IMR-90 (cell line): ENCODE measurements around the gene GMPR. TPM values are rescaled to one million over a fixed set of nuclear protein-coding genes. Genes with fewer than 3 reads are reported as not detected.

ENCODE experiments used
- ATAC-seq: fragments of 200-7000 bp; cut with Tn5 transposase; 2 replicates; pipeline ENCODE4 v1.9.1; 2020; ENCODE audit warnings: low read depth, mild to moderate bottlenecking, moderate library complexity
- BruUV-seq: library from RNA; stranded (reverse); fragments of 400-500 nt; replicated peaks from 2 replicates; lab custom pipeline; 2021; lab: Mats Ljungman, UMichigan
- CTCF ChIA-PET: fragments of 300-600 bp; formaldehyde crosslinking; extraction: SDS; loops from one replicate; lab custom pipeline; 2021; ENCODE audit warnings: antibody characterized with exemption; lab: Yijun Ruan, JAX
- POLR2A ChIA-PET: fragments of 300-600 bp; sonication (Branson Sonifier 250); formaldehyde crosslinking; loops from one replicate; lab custom pipeline; 2022; ENCODE audit warnings: antibody characterized with exemption; ENCODE audit not compliant: unreplicated experiment; lab: Charles Lee
- DNase-seq: peaks from one replicate; pipeline ENCODE4 v3.0.0; 2013
- H2AFZ ChIP-seq: replicated peaks from 2 replicates; pipeline ENCODE3; 2013; ENCODE audit warnings: low read length, mild to moderate bottlenecking; ENCODE audit not compliant: poor library complexity
- H2AK5ac ChIP-seq: 2 replicates; pipeline ENCODE4 v1.6.1; 2013; ENCODE audit warnings: low read depth, low read length, inconsistent platforms
- H2AK9ac ChIP-seq: replicated peaks from 2 replicates; pipeline ENCODE3; 2013; ENCODE audit warnings: mild to moderate bottlenecking, low read depth, low read length, moderate library complexity; ENCODE audit not compliant: poor library complexity
- H2BK120ac ChIP-seq: 2 replicates; pipeline ENCODE4 v1.6.1; 2013; ENCODE audit warnings: low read depth, low read length, inconsistent platforms
- H2BK15ac ChIP-seq: 3 replicates; pipeline ENCODE4 v1.6.1; 2013; ENCODE audit warnings: low read depth, low read length, inconsistent platforms
- H2BK20ac ChIP-seq: 2 replicates; pipeline ENCODE4 v1.6.1; 2013; ENCODE audit warnings: low read depth, mild to moderate bottlenecking, inconsistent platforms, low read length, moderate library complexity
- H2BK5ac ChIP-seq: 2 replicates; pipeline ENCODE4 v1.6.1; 2013; ENCODE audit warnings: mild to moderate bottlenecking, low read depth, low read length, inconsistent platforms; ENCODE audit not compliant: poor library complexity, severe bottlenecking
- H3K14ac ChIP-seq: replicated peaks from 2 replicates; pipeline ENCODE4 v1.6.1; 2013; ENCODE audit warnings: low read depth, low read length, inconsistent platforms
- H3K18ac ChIP-seq: 2 replicates; pipeline ENCODE4 v1.6.1; 2013; ENCODE audit warnings: low read depth, low read length, control low read depth
- H3K23ac ChIP-seq: 2 replicates; pipeline ENCODE4 v1.6.1; 2013; ENCODE audit warnings: low read depth, low read length, inconsistent platforms
- H3K27ac ChIP-seq: 2 replicates; pipeline ENCODE4 v1.5.1; 2013; ENCODE audit warnings: mild to moderate bottlenecking, control low read depth, low read length; ENCODE audit not compliant: insufficient read depth
- H3K27me3 ChIP-seq: 2 replicates; pipeline ENCODE4 v1.6.1; 2013; ENCODE audit warnings: low read length; ENCODE audit not compliant: control insufficient read depth, insufficient read depth
- H3K36me3 ChIP-seq: 2 replicates; pipeline ENCODE4 v1.6.1; 2013; ENCODE audit warnings: low read length, mixed read lengths; ENCODE audit not compliant: control insufficient read depth, insufficient read depth
- H3K4ac ChIP-seq: 2 replicates; pipeline ENCODE4 v1.6.1; 2013; ENCODE audit warnings: low read depth, low read length, inconsistent platforms
- H3K4me1 ChIP-seq: 2 replicates; pipeline ENCODE4 v1.6.1; 2013; ENCODE audit warnings: low read length, mixed read lengths; ENCODE audit not compliant: control insufficient read depth, insufficient read depth
- H3K4me2 ChIP-seq: 2 replicates; pipeline ENCODE4 v1.6.1; 2013; ENCODE audit warnings: low read depth, mild to moderate bottlenecking, control low read depth, low read length, moderate library complexity
- H3K4me3 ChIP-seq: 2 replicates; pipeline ENCODE4 v1.5.1; 2013; ENCODE audit warnings: low read depth, mild to moderate bottlenecking, control low read depth, low read length, moderate library complexity; ENCODE audit not compliant: insufficient read depth
- H3K56ac ChIP-seq: 2 replicates; pipeline ENCODE4 v1.6.1; 2013; ENCODE audit warnings: low read length, inconsistent platforms; ENCODE audit not compliant: insufficient read depth; ENCODE audit errors: extremely low read depth
- H3K79me1 ChIP-seq, 2 experiments: 2 replicates each; pipeline ENCODE4 v1.6.1; 2013; ENCODE audit warnings: low read length in 2 of 2, inconsistent platforms in 1 of 2, low read depth in 1 of 2
- H3K9ac ChIP-seq: 2 replicates; pipeline ENCODE4 v1.6.1; 2013; ENCODE audit warnings: low read depth, low read length, control low read depth
- H3K9me1 ChIP-seq: 2 replicates; pipeline ENCODE4 v1.6.1; 2013; ENCODE audit warnings: low read length, inconsistent platforms; ENCODE audit not compliant: insufficient read depth
- H3K9me3 ChIP-seq: 2 replicates; pipeline ENCODE4 v1.6.1; 2013; ENCODE audit warnings: low read length; ENCODE audit not compliant: control insufficient read depth, insufficient read depth
- H4K20me1 ChIP-seq: 2 replicates; pipeline ENCODE4 v1.6.1; 2013; ENCODE audit warnings: low read length, inconsistent platforms; ENCODE audit not compliant: insufficient read depth
- H4K5ac ChIP-seq: 2 replicates; pipeline ENCODE4 v1.6.1; 2013; ENCODE audit warnings: mild to moderate bottlenecking, low read depth, low read length, control low read depth
- H4K8ac ChIP-seq, 2 experiments: 2 replicates each; pipeline ENCODE4 v1.6.1; 2013; ENCODE audit warnings: low read depth in 2 of 2, low read length in 2 of 2, control low read depth in 1 of 2, inconsistent platforms in 1 of 2
- H4K91ac ChIP-seq: 2 replicates; pipeline ENCODE4 v1.6.1; 2013; ENCODE audit warnings: low read depth, low read length, inconsistent platforms; ENCODE audit not compliant: insufficient read depth
- BHLHE40 ChIP-seq: fragments of 150-350 bp; IDR thresholded peaks from 2 replicates; pipeline ENCODE4 v1.6.1; 2016; ENCODE audit warnings: mild to moderate bottlenecking, low read depth, low read length
- CHD1 ChIP-seq: IDR thresholded peaks from 2 replicates; pipeline ENCODE4 v1.6.1; 2012; ENCODE audit warnings: low read depth, low read length, improper control_type of control experiment
- ELK1 ChIP-seq: fragments of 150-350 bp; IDR thresholded peaks from 2 replicates; pipeline ENCODE4 v1.6.1; 2016; ENCODE audit warnings: low read depth, mild to moderate bottlenecking, low read length, moderate library complexity, borderline replicate concordance
- FOS ChIP-seq: fragments of 150-350 bp; IDR thresholded peaks from 2 replicates; pipeline ENCODE4 v1.6.1; 2016; ENCODE audit warnings: low read depth, low read length
- MAFK ChIP-seq: IDR thresholded peaks from 2 replicates; pipeline ENCODE4 v1.6.1; 2012; ENCODE audit warnings: low read depth, low read length, improper control_type of control experiment
- MAZ ChIP-seq: IDR thresholded peaks from 2 replicates; pipeline ENCODE4 v1.6.1; 2012; ENCODE audit warnings: low read depth, mild to moderate bottlenecking, low read length, improper control_type of control experiment, moderate library complexity, borderline replicate concordance
- MXI1 ChIP-seq: IDR thresholded peaks from 2 replicates; pipeline ENCODE4 v1.6.1; 2012; ENCODE audit warnings: low read depth, mild to moderate bottlenecking, low read length, moderate library complexity, borderline replicate concordance
- NFE2L2 ChIP-seq: fragments of 150-350 bp; IDR thresholded peaks from 2 replicates; pipeline ENCODE4 v1.6.1; 2016; ENCODE audit warnings: low read depth, mild to moderate bottlenecking, low read length
- POLR2A ChIP-seq: IDR thresholded peaks from 2 replicates; pipeline ENCODE4 v1.6.1; 2012; ENCODE audit warnings: mild to moderate bottlenecking, low read depth, low read length
- RAD21 ChIP-seq: IDR thresholded peaks from 2 replicates; pipeline ENCODE4 v1.6.1; 2012; ENCODE audit warnings: low read length, improper control_type of control experiment
- RCOR1 ChIP-seq: IDR thresholded peaks from 2 replicates; pipeline ENCODE4 v1.6.1; 2012; ENCODE audit warnings: mild to moderate bottlenecking, low read length, improper control_type of control experiment; ENCODE audit not compliant: insufficient replicate concordance
- RFX5 ChIP-seq: IDR thresholded peaks from 2 replicates; pipeline ENCODE4 v1.8.0; 2012; ENCODE audit warnings: low read depth, mild to moderate bottlenecking, low read length, moderate library complexity
- SMC3 ChIP-seq: fragments of 150-350 bp; IDR thresholded peaks from 2 replicates; pipeline ENCODE4 v1.6.1; 2016; ENCODE audit warnings: low read depth, mild to moderate bottlenecking, antibody characterized with exemption, low read length, moderate library complexity
- WGBS, 2 experiments: methylation state at CpG; one replicate each; pipeline versions ENCODE4 v1.1.5 to v1.1.7; 2013; ENCODE audit warnings: missing lambda C conversion rate in 2 of 2; ENCODE audit not compliant: insufficient read length in 1 of 2; ENCODE audit errors: extremely low coverage in 2 of 2; 5-methylcytosine and 5-hydroxymethylcytosine counted together
- dilution Hi-C: fragments of 300-500 bp; cut with HindIII; formaldehyde crosslinking; loops from one replicate; pipeline ENCODE4 v1.14.3; 2018; ENCODE audit warnings: low sequenced_read_pairs; ENCODE audit not compliant: unreplicated experiment
- in situ Hi-C: fragments of 300-500 bp; cut with MboI; formaldehyde crosslinking; loops from 3 replicates; pipeline ENCODE4 v1.14.3; 2019; ENCODE audit warnings: low sequenced_read_pairs, inconsistent platforms, mixed read lengths
- intact Hi-C: fragments of 100-400 bp; cut with micrococcal nuclease; formaldehyde crosslinking; loops from 2 replicates; pipeline ENCODE4 v1.10.0; 2022
- polyA plus RNA-seq, 3 experiments: library from polyadenylated mRNA; depleted of rRNA; stranded (reverse); fragments of >200 nt; gene quantifications; 2 replicates each; pipeline ENCODE4 v1.2.3, GENCODE V29; 2012; ENCODE audit warnings: low replicate concordance in 1 of 3
- total RNA-seq: library from RNA; depleted of rRNA; stranded (reverse); fragments of >200 nt; gene quantifications from 2 replicates; pipeline ENCODE4 v1.2.3, GENCODE V29; 2012

GMPR gene
- total and polyA plus RNA-seq, 2 of the 4 experiments (the other 2 are of a cell fraction): 6.3 to 8.6 TPM

- TF ChIP-seq ELK1: no peak
Measured at GRCh38 chr6:16302721-16303552, 64.5 kb downstream of the GMPR start (continued).

- H2BK120ac ChIP-seq: no peak overlapping the region
- H4K8ac ChIP-seq: no peak overlapping the region
- no peak overlapping the region for H2BK15ac ChIP-seq
- no peaks in the 10 kb centered on the region for H3K9me3 ChIP-seq
- POLR2A ChIA-PET: no interaction called here
- no peak overlapping the region for H4K91ac ChIP-seq
- no peaks in the 10 kb centered on the region for H4K20me1 ChIP-seq
- WGBS, 2 experiments: 67% methylated on average over 1 of the region's 7 CpGs; no CpG with 5 or more reads in 1 of the 2 experiments
- H3K9ac ChIP-seq: no peak overlapping the region
- no peak overlapping the region for H3K56ac ChIP-seq
- ATAC-seq: no peak
- H2BK20ac ChIP-seq: no peak overlapping the region
- H2BK5ac ChIP-seq: no peak overlapping the region
- no peak overlapping the region for H4K5ac ChIP-seq
- H3K9me1 ChIP-seq: no peaks in the 10 kb centered on the region
- no peaks in the 10 kb centered on the region for H3K27me3 ChIP-seq
- H3K27ac ChIP-seq: no peak overlapping the region
- H3K36me3 ChIP-seq: peaks cover 25% of the 10 kb centered on the region
- no peaks in the 10 kb centered on the region for H3K4me1 ChIP-seq
- no peak overlapping the region for H3K14ac ChIP-seq
- BruUV-seq: no TSS peak
- no peak overlapping the region for H2AFZ ChIP-seq
- intact Hi-C loops: no loop called here
- no peak overlapping the region for H2AK9ac ChIP-seq
- DNase-seq: no peak
- dilution Hi-C loops: no loop called here
- H3K4me3 ChIP-seq: no peak overlapping the region
- CTCF ChIA-PET: interaction anchor here (0.6 to 0.7 kb wide), 2 partner anchors 77 to 243 kb away, joined by 3 to 5 read pairs; no protein-coding TSS in a partner anchor
- no peak overlapping the region for H3K23ac ChIP-seq
- no peak overlapping the region for H2AK5ac ChIP-seq
- H3K4me2 ChIP-seq: no peak overlapping the region
- no peaks in the 10 kb centered on the region for H3K79me1 ChIP-seq
- in situ Hi-C loops: no loop called here
- H3K4ac ChIP-seq: no peak overlapping the region
- H3K18ac ChIP-seq: no peak overlapping the region
- TF ChIP-seq ELK1 (no peak), RCOR1 (no peak), NFE2L2 (no peak), RAD21 (no peak), BHLHE40 (no peak), POLR2A (no peak), SMC3 (no peak), MAFK (no peak), RFX5 (no peak), MXI1 (no peak), MAZ (no peak), CHD1 (no peak), FOS (no peak)
Measured at GRCh38 chr6:16305246-16305725, 66.9 kb downstream of the GMPR start.
